DOHH2 (cell line): Measurements from ENCODE around the gene ELL3.

Experiments
- EZH2phosphoT487 ChIP-seq: fragments of 200-600 bp; sonication (generic); IDR thresholded peaks from 2 replicates; pipeline ENCODE4 v1.6.1; 2017; ENCODE audit warnings: borderline replicate concordance, mild to moderate bottlenecking, antibody characterized with exemption, low read length, moderate library complexity, mixed read lengths
- TF ChIP-seq, protein P1 (sequence below): fragments of 200-600 bp; sonication (generic); IDR thresholded peaks from one replicate; pipeline ENCODE4 v1.5.1; 2014; ENCODE audit warnings: antibody characterized with exemption, mild to moderate bottlenecking, low read depth, low read length; ENCODE audit not compliant: poor library complexity, severe bottlenecking

DNA sequence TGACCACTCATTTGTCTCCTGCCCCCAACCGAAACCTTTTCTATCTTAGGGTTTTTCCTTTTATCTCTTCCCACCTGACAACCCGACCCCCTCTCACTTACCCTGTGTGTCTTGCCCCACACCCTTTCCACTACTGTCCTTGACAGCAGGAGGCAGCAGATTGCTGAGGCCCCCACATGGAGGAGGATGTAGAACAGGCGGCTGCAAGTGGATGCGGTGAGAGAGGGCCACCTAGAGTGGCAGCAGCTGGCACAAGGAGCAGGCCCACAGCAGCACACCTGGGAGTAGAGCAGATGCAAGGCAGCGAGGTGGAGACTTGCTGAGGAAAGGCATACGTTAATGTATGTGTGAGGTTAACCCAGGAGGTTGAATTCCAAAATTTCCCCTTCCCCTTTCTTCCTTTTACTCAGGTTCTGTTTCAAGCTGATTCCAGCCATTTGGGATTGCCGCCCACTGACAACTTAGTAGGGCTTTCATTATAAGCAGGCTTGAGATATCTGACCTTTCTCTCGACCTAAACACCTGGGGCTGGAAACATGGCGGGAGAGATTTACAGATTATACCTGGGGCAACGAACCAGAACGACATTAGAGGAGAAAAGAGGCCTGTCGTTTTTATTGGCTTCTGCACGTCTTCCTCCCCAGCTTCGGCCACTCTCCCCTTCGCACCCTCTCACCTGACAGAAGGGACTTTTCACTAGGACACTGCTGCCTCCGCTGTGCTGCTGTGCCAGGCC, 22.6 kb upstream of the ELL3 start:
- TF ChIP-seq, protein P1, sequence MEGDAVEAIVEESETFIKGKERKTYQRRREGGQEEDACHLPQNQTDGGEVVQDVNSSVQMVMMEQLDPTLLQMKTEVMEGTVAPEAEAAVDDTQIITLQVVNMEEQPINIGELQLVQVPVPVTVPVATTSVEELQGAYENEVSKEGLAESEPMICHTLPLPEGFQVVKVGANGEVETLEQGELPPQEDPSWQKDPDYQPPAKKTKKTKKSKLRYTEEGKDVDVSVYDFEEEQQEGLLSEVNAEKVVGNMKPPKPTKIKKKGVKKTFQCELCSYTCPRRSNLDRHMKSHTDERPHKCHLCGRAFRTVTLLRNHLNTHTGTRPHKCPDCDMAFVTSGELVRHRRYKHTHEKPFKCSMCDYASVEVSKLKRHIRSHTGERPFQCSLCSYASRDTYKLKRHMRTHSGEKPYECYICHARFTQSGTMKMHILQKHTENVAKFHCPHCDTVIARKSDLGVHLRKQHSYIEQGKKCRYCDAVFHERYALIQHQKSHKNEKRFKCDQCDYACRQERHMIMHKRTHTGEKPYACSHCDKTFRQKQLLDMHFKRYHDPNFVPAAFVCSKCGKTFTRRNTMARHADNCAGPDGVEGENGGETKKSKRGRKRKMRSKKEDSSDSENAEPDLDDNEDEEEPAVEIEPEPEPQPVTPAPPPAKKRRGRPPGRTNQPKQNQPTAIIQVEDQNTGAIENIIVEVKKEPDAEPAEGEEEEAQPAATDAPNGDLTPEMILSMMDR, result peak; percentile 71
- no peak for TF ChIP-seq EZH2phosphoT487
